Fibroblast of mammary gland (primary cell): ENCODE measurements around the gene CEP41.

Experiments used
- DNase-seq: peaks from one replicate; pipeline ENCODE4 v3.0.0-alpha.2; 2010; ENCODE audit warnings: low read depth
- H3K4me3 ChIP-seq: 2 replicates; pipeline ENCODE4 v1.5.1; 2011; ENCODE audit warnings: low read depth, mild to moderate bottlenecking, low read length, moderate library complexity; ENCODE audit not compliant: control insufficient read depth
- CTCF ChIP-seq: conservative IDR thresholded peaks from 2 replicates; pipeline ENCODE4 v1.5.1; 2011; ENCODE audit warnings: low read depth, low read length, inconsistent platforms; ENCODE audit not compliant: control insufficient read depth, insufficient read depth

The CEP41 gene

GRCh38 chr7:130476297-130477150 lies 35.7 kb upstream of the CEP41 start:
- H3K4me3 ChIP-seq, result no peak overlapping the region
- peak; percentile 27 for DNase-seq
- TF ChIP-seq CTCF, result no peak

GRCh38 chr7:130475776-130476175 lies 35.0 kb upstream of the CEP41 start:
- no peak for TF ChIP-seq CTCF
- no peak overlapping the region for H3K4me3 ChIP-seq

GRCh38 chr7:130473876-130474275 lies 33.1 kb upstream of the CEP41 start:
- H3K4me3 ChIP-seq, result no peak overlapping the region
- DNase-seq, result no peak
- no peak for TF ChIP-seq CTCF

More at GRCh38 chr7:130475776-130476175, 35.0 kb upstream of the CEP41 start:
- DNase-seq, result no peak

- no peak for TF ChIP-seq CTCF
- H3K4me3 ChIP-seq, result no peak overlapping the region
- no peak for DNase-seq
These were observed 32.5 kb upstream of the CEP41 start for GRCh38 chr7:130473289-130473688.

- H3K4me3 ChIP-seq, result no peak overlapping the region
- DNase-seq, result no peak
- TF ChIP-seq CTCF, result no peak
These were observed 31.2 kb upstream of the CEP41 start for GRCh38 chr7:130471974-130472373.

GRCh38 chr7:130468612-130469011 lies 27.8 kb upstream of the CEP41 start:
- no peak for DNase-seq
- TF ChIP-seq CTCF, result no peak
- H3K4me3 ChIP-seq, result no peak overlapping the region
